HepG2 (cell line): ENCODE data around the gene AADACL2. TPM values are rescaled to one million over a fixed set of nuclear protein-coding genes. Genes with fewer than 3 reads are reported as not detected.

Source experiments
- ATAC-seq: fragments of 200-7000 bp; cut with Tn5 transposase; 3 replicates; pipeline ENCODE4 v1.9.1; 2020; ENCODE audit warnings: mild to moderate bottlenecking, moderate library complexity
- BruUV-seq: library from RNA; stranded (reverse); fragments of 400-500 nt; replicated peaks from 2 replicates; lab custom pipeline; 2021; lab: Mats Ljungman, UMichigan
- CTCF ChIA-PET: fragments of 300-600 bp; formaldehyde crosslinking; extraction: SDS; loops from one replicate; lab custom pipeline; 2021; ENCODE audit warnings: low total read pairs, inconsistent platforms, low intra/inter-chr PET ratio; lab: Yijun Ruan, JAX
- POLR2A ChIA-PET: fragments of 350-600 bp; sonication (Branson Sonifier 250); formaldehyde crosslinking; loops from one replicate; lab custom pipeline; 2020; ENCODE audit warnings: antibody characterized with exemption, inconsistent platforms; lab: Yijun Ruan, JAX
- DNase-seq: peaks from one replicate; pipeline ENCODE4 v3.0.0-alpha.2; 2015; ENCODE audit warnings: low spot score
- FAIRE-seq: peaks from 3 replicates; lab custom pipeline; 2011; peaks lifted over from hg19 to GRCh38; lab: Jason Lieb, UNC
- H2AFZ ChIP-seq: one replicate; pipeline ENCODE4 v1.6.1; 2011; ENCODE audit warnings: low read length, inconsistent platforms
- H3K27ac ChIP-seq: fragments of 300-600 bp; 3 replicates; pipeline ENCODE4 v1.8.0; 2011; ENCODE audit warnings: mixed run types, mild to moderate bottlenecking, mixed read lengths, low read length, inconsistent platforms; ENCODE audit not compliant: insufficient read depth; ENCODE audit errors: extremely low read length
- H3K27me3 ChIP-seq, 2 experiments: fragments of 200-600 bp in 1 of 2; 2 replicates in 1 of 2; 3 replicates in 1 of 2; pipeline versions ENCODE4 v1.6.0 to v1.8.0; 2011; ENCODE audit warnings: low read length in 2 of 2, mild to moderate bottlenecking in 2 of 2, moderate library complexity in 2 of 2, inconsistent platforms in 1 of 2; ENCODE audit not compliant: insufficient read depth in 2 of 2, control insufficient read depth in 1 of 2
- H3K36me3 ChIP-seq, 2 experiments: fragments of 200-600 bp in 1 of 2; replicated peaks in 1 of 2; 2 replicates in 1 of 2; 3 replicates in 1 of 2; pipeline versions ENCODE4 v1.5.1 to v1.8.0; 2011; ENCODE audit warnings: low read length in 2 of 2, inconsistent platforms in 1 of 2; ENCODE audit not compliant: insufficient read depth in 2 of 2, control insufficient read depth in 1 of 2
- H3K4me1 ChIP-seq: 2 replicates; pipeline ENCODE4 v1.5.1; 2012; ENCODE audit warnings: low read length, inconsistent platforms; ENCODE audit not compliant: insufficient read depth
- H3K4me2 ChIP-seq: 2 replicates; pipeline ENCODE4 v1.6.0; 2011; ENCODE audit warnings: low read depth, low read length, inconsistent platforms
- H3K4me3 ChIP-seq, 3 experiments: fragments of 200-600 bp in 1 of 3; sonication (generic), shearing (Covaris generic) in 1 of 3; replicated peaks in 1 of 3; 2 replicates each; pipeline ENCODE4 v1.5.1; 2011 to 2016; ENCODE audit warnings: low read length in 3 of 3, inconsistent platforms in 2 of 3, low read depth in 2 of 3, mild to moderate bottlenecking in 2 of 3, control low read depth in 1 of 3, mixed read lengths in 1 of 3; ENCODE audit not compliant: insufficient read depth in 1 of 3
- H3K79me2 ChIP-seq: one replicate; pipeline ENCODE4 v1.6.1; 2011; ENCODE audit warnings: low read length, inconsistent platforms; ENCODE audit not compliant: insufficient read depth
- H3K9ac ChIP-seq: 2 replicates; pipeline ENCODE4 v1.6.0; 2011; ENCODE audit warnings: mild to moderate bottlenecking, low read depth, low read length, inconsistent platforms; ENCODE audit not compliant: insufficient read depth
- H3K9me3 ChIP-seq: 2 replicates; pipeline ENCODE4 v1.5.1; 2012; ENCODE audit warnings: mild to moderate bottlenecking, low read length
- H4K20me1 ChIP-seq: 2 replicates; pipeline ENCODE4 v1.6.0; 2011; ENCODE audit warnings: inconsistent platforms, mild to moderate bottlenecking, low read length, moderate library complexity; ENCODE audit not compliant: insufficient read depth
- CEBPB ChIP-seq: IDR thresholded peaks from 2 replicates; pipeline ENCODE4 v1.6.1; 2011; ENCODE audit warnings: low read depth, low read length, improper control_type of control experiment, borderline replicate concordance
- NFIC ChIP-seq: IDR thresholded peaks from 2 replicates; pipeline ENCODE4 v1.6.1; 2012; ENCODE audit warnings: mild to moderate bottlenecking, low read length, inconsistent platforms
- SRY ChIP-seq: sonication (generic); formaldehyde crosslinking; IDR thresholded peaks from 2 replicates; pipeline ENCODE4 v1.8.0; 2022; ENCODE audit warnings: mild to moderate bottlenecking, missing genetic modification reagents
- ZNF20 ChIP-seq: sonication (generic); formaldehyde crosslinking; IDR thresholded peaks from 2 replicates; pipeline ENCODE4 v1.4.0; 2020; ENCODE audit warnings: mild to moderate bottlenecking, moderate library complexity, missing genetic modification reagents
- WGBS: methylation state at CpG from one replicate; pipeline ENCODE4 v1.1.6; 2017; ENCODE audit warnings: low lambda C conversion rate; 5-methylcytosine and 5-hydroxymethylcytosine counted together
- in situ Hi-C: cut with HindIII; loops from 2 replicates; pipeline ENCODE4 v1.10.0; 2017; ENCODE audit warnings: low pct_unique_long_range_greater_than_20kb; ENCODE audit not compliant: extremely low pct_ligation_motif_present
- intact Hi-C: fragments of 100-400 bp; cut with micrococcal nuclease; formaldehyde crosslinking; loops from one replicate; pipeline ENCODE4 v1.10.0; 2022; ENCODE audit not compliant: unreplicated experiment
- polyA plus RNA-seq, 8 experiments: library from polyadenylated mRNA; depleted of rRNA in 3 of 8; stranded (reverse) in 7 of 8; unstranded in 1 of 8; fragments of >200 nt; fragmentation: Illumina TruSeq in 4 of 8; extraction: Trizol in 4 of 8; gene quantifications; 2 replicates each; pipeline versions ENCODE4 v1.2.1 to v1.2.3, GENCODE V29; 2011 to 2016; ENCODE audit warnings: low read depth in 4 of 8, missing spikeins in 1 of 8, mixed read lengths in 1 of 8; ENCODE audit not compliant: insufficient read depth in 1 of 8
- total RNA-seq, 5 experiments: library from RNA; depleted of rRNA; stranded (reverse); fragments of >200 nt; fragmentation: Illumina TruSeq; extraction: Trizol; gene quantifications; 2 replicates each; pipeline ENCODE4 v1.2.3, GENCODE V29; 2016; ENCODE audit warnings: low read depth in 1 of 5
- TF ChIP-seq, protein P1 (sequence below), 2 experiments: sonication (generic) in 1 of 2; formaldehyde crosslinking in 1 of 2; IDR thresholded peaks; 2 replicates each; pipeline versions ENCODE4 v1.6.1 to v1.9.0; 2014 to 2022; ENCODE audit warnings: antibody characterized with exemption in 1 of 2, borderline replicate concordance in 1 of 2, inconsistent platforms in 1 of 2, low read depth in 1 of 2, missing genetic modification reagents in 1 of 2
- TF ChIP-seq, protein P2 (sequence below): IDR thresholded peaks from 2 replicates; pipeline ENCODE4 v1.6.1; 2016; ENCODE audit warnings: mild to moderate bottlenecking

AADACL2 gene
- total and polyA plus RNA-seq, 2 of the 13 experiments (the other 11 are each of a cell fraction or from before 2014, with no cell fraction given): not detected

DNA sequence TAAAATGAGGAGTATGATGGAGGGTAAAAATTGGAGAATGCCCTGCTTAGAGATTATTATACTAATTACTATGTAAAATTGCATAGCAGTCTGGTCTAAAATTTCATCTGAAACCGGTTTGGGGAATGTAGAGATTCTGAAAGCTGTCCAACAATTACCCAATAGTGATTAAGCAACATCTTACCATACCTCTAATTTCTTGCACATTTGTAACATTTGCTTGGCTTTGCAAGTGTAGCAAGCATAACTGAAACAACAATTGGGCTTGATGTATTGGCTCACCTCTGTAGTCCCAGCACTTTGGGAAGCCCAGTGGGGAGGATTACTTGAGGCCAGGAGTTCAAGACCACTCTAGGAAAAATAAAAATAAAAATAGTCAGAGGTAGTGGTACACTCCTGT is 17.4 kb downstream of the AADACL2 start:
- intact Hi-C loops (no loop called here), in situ Hi-C loops (no loop called here)
- H3K4me1 ChIP-seq: no peaks in the 10 kb centered on the region
- ChIA-PET CTCF (no interaction called here), POLR2A (no interaction called here)
- WGBS: 5% methylated on average over 1 of the region's 1 CpG
- no TSS peak for BruUV-seq
- no peaks in the 10 kb centered on the region; a peak in 1 of 5 replicates for H3K27me3 ChIP-seq
- H4K20me1 ChIP-seq: no peaks in the 10 kb centered on the region
- no peaks in the 10 kb centered on the region; the same call in 1 of the 2 replicates for H3K9me3 ChIP-seq
- H2AFZ ChIP-seq: no peak overlapping the region
- H3K27ac ChIP-seq: no peak overlapping the region
- no peak for TF ChIP-seq SRY (CRISPR knock-in tag)
- no peak for TF ChIP-seq NFIC
- peak; percentile 73; the same call in 1 of the 2 replicates for TF ChIP-seq CEBPB
- TF ChIP-seq, protein P1, sequence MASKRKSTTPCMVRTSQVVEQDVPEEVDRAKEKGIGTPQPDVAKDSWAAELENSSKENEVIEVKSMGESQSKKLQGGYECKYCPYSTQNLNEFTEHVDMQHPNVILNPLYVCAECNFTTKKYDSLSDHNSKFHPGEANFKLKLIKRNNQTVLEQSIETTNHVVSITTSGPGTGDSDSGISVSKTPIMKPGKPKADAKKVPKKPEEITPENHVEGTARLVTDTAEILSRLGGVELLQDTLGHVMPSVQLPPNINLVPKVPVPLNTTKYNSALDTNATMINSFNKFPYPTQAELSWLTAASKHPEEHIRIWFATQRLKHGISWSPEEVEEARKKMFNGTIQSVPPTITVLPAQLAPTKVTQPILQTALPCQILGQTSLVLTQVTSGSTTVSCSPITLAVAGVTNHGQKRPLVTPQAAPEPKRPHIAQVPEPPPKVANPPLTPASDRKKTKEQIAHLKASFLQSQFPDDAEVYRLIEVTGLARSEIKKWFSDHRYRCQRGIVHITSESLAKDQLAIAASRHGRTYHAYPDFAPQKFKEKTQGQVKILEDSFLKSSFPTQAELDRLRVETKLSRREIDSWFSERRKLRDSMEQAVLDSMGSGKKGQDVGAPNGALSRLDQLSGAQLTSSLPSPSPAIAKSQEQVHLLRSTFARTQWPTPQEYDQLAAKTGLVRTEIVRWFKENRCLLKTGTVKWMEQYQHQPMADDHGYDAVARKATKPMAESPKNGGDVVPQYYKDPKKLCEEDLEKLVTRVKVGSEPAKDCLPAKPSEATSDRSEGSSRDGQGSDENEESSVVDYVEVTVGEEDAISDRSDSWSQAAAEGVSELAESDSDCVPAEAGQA (IDR thresholded peaks at IDR 0.05; ENCODE audit: low read depth): no peak
- TF ChIP-seq, protein P1 (CRISPR knock-in tag; IDR thresholded peaks at IDR 0.05; ENCODE audit: borderline replicate concordance): no peak
- TF ChIP-seq, protein P2, sequence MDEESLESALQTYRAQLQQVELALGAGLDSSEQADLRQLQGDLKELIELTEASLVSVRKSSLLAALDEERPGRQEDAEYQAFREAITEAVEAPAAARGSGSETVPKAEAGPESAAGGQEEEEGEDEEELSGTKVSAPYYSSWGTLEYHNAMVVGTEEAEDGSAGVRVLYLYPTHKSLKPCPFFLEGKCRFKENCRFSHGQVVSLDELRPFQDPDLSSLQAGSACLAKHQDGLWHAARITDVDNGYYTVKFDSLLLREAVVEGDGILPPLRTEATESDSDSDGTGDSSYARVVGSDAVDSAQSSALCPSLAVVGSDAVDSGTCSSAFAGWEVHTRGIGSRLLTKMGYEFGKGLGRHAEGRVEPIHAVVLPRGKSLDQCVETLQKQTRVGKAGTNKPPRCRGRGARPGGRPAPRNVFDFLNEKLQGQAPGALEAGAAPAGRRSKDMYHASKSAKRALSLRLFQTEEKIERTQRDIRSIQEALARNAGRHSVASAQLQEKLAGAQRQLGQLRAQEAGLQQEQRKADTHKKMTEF: no peak
- TF ChIP-seq ZNF20 (CRISPR knock-in tag): no peak
- H3K4me3 ChIP-seq: no peak overlapping the region
- H3K4me2 ChIP-seq: no peak overlapping the region
- H3K9ac ChIP-seq: no peak overlapping the region
- H3K36me3 ChIP-seq: no peaks in the 10 kb centered on the region
- no peaks in the 10 kb centered on the region for H3K79me2 ChIP-seq
- ATAC-seq (no peak), DNase-seq (no peak), FAIRE-seq (no peak)
